ENCODE results near the gene NAV3.

DNA sequence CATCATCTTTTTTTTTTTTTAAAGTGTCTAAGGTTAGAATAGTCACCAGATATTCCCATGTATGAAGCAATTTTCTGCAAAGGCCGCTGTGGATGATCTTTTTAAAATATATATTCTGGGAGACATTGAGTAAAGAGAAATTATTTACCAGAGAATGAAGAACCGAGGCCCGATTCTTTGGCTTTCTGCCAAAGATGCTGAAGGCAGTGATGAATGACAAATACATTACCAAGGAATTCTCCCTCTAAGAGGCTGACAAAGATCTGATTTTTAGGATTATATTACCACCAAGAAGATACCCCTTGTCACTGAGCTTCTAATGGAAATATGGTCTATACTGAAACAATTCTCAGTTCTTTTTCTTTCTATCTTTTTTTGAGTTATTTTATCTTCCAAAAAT, 336.8 kb downstream of the NAV3 start:
- TF ChIP-seq, protein P1, sequence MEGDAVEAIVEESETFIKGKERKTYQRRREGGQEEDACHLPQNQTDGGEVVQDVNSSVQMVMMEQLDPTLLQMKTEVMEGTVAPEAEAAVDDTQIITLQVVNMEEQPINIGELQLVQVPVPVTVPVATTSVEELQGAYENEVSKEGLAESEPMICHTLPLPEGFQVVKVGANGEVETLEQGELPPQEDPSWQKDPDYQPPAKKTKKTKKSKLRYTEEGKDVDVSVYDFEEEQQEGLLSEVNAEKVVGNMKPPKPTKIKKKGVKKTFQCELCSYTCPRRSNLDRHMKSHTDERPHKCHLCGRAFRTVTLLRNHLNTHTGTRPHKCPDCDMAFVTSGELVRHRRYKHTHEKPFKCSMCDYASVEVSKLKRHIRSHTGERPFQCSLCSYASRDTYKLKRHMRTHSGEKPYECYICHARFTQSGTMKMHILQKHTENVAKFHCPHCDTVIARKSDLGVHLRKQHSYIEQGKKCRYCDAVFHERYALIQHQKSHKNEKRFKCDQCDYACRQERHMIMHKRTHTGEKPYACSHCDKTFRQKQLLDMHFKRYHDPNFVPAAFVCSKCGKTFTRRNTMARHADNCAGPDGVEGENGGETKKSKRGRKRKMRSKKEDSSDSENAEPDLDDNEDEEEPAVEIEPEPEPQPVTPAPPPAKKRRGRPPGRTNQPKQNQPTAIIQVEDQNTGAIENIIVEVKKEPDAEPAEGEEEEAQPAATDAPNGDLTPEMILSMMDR (IDR thresholded peaks at IDR 0.05; ENCODE audit: poor library complexity, severe bottlenecking): no peak
- TF ChIP-seq MXI1 (conservative IDR thresholded peaks at IDR 0.05; ENCODE audit: poor library complexity, severe bottlenecking) (no peak), SMC3 (conservative IDR thresholded peaks at IDR 0.05; ENCODE audit: poor library complexity) (no peak), POLR2AphosphoS5 (IDR thresholded peaks at IDR 0.05) (no peak), EZH2 (IDR thresholded peaks at IDR 0.05; ENCODE audit: borderline replicate concordance, insufficient read depth, low read length, poor library complexity, severe bottlenecking) (no peak), EP300 (conservative IDR thresholded peaks at IDR 0.05; ENCODE audit: poor library complexity, severe bottlenecking) (no peak)

Data from neural cell (in vitro differentiated cells).